ENCODE results near the gene OSBPL10.

- TF ChIP-seq, protein P1, sequence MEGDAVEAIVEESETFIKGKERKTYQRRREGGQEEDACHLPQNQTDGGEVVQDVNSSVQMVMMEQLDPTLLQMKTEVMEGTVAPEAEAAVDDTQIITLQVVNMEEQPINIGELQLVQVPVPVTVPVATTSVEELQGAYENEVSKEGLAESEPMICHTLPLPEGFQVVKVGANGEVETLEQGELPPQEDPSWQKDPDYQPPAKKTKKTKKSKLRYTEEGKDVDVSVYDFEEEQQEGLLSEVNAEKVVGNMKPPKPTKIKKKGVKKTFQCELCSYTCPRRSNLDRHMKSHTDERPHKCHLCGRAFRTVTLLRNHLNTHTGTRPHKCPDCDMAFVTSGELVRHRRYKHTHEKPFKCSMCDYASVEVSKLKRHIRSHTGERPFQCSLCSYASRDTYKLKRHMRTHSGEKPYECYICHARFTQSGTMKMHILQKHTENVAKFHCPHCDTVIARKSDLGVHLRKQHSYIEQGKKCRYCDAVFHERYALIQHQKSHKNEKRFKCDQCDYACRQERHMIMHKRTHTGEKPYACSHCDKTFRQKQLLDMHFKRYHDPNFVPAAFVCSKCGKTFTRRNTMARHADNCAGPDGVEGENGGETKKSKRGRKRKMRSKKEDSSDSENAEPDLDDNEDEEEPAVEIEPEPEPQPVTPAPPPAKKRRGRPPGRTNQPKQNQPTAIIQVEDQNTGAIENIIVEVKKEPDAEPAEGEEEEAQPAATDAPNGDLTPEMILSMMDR (conservative IDR thresholded peaks at IDR 0.05; ENCODE audit: low read depth, low read length): no peak
- TF ChIP-seq EZH2 (IDR thresholded peaks at IDR 0.05; ENCODE audit: low read length, unreplicated experiment) (no peak), EZH2phosphoT487 (IDR thresholded peaks at IDR 0.05; ENCODE audit: borderline replicate concordance, low read length) (no peak)
Observed at GRCh38 chr3:32021748-32022147, 40.7 kb upstream of the OSBPL10 start.

Data from PC-3 (cell line).